GM12874 (cell line): ENCODE measurements around the gene TRIM67.

Source experiments
- CTCF ChIP-seq: IDR thresholded peaks from 2 replicates; pipeline ENCODE4 v1.5.1; 2011; ENCODE audit warnings: low read depth, mild to moderate bottlenecking, control low read depth, low read length, moderate library complexity; ENCODE audit not compliant: insufficient read depth

Gene TRIM67

GRCh38 chr1:231215681-231216385 is 54.0 kb downstream of the TRIM67 start:
- TF ChIP-seq CTCF, result no peak

DNA sequence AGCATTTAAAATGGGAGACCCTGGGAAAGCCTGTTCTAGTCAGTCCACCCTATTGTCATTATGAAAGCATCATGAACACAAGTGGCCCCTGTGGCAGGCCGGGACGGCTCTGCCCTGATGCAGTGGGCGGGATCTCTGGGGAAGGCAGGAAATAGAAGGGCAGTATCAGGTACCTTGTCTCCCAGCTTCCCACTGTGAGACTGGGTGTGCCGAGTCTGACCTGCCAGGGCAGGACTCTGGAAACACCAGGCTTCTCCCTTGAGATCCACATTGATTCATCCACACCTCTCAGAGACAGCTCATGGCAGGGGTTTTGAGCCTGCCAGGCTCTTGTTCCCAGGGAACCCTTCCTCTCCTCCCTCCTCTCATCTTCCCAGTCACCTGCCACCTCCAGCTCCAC is 54.6 kb downstream of the TRIM67 start:
- no peak for TF ChIP-seq CTCF

- no peak for TF ChIP-seq CTCF
Measured at GRCh38 chr1:231217056-231217455, 55.2 kb downstream of the TRIM67 start.

- TF ChIP-seq CTCF, result no peak
Measured at GRCh38 chr1:231218078-231218477, 56.2 kb downstream of the TRIM67 start.

DNA sequence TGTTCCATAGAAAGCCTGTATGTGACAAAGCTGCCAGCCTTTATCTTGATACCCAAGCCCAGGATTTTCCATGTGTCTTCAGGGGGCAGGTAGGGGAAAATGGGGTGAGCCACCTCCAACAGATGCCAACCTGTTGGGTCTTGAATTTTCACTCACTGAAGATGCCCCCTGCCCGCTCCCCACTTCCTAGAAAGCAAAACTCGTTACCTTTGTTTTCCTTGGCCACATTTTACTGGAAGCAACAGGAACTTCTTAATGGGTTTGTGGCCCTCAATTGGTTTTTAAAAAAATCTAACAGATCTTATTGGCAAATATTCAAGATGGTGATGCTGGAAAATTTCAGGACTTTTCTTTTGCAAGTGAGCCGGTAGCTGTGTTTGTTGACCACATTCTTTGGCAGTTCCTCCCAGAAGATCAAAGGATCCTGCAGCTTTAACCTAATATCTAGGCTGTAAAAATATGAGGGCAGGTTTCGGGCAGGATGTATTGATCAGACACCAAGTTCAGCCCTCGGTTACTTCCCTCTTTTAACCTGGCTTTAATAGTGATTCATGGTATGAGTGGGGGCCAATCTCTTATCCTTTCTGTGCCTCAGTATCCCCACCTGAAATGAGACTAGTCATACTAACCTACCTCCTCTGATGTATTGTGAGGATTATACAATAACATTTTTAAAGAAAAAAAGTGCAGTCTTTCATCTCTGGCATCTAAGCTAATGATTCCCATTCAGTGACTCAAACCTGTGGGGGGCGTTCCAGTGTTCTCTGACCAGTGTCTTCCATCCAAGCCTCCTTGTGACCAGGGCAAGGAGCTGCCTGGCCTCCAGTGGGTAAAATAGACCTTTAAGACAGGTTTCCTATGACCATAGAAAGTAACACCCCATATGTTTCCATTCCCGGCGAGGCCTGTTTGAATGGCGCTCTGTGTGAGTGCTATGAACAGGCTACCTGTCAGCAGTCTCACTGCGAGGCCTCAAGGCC is 57.9 kb downstream of the TRIM67 start:
- no peak for TF ChIP-seq CTCF

GRCh38 chr1:231220801-231221200 is 58.9 kb downstream of the TRIM67 start:
- TF ChIP-seq CTCF, result no peak

DNA sequence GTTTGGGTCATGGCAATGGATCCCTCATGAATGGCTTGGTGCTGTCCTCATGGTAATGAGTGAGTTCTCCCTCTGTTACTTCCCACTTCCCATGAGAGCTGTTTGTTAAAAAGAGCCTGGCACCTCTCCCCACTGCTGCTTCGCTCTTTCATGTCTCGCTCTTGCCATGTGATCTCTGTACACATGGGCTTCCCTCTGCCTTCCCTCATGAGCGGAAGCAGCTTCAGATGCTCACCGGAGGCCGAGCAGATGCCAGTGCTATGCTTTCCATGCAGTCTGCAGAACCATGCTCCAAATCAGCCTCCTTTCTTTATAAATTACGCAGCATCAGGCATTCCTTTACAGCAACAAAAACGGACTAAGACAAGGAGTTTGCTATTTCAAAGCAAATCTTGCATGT is 64.3 kb downstream of the TRIM67 start:
- TF ChIP-seq CTCF, result no peak
